Measurements from ENCODE around the gene STRAP. TPM values are rescaled to one million over a fixed set of nuclear protein-coding genes. Genes with fewer than 3 reads are reported as not detected.

The STRAP gene
- total and polyA plus RNA-seq, 4 donors: 33.5 to 63.8 (median 48.1) TPM

DNA sequence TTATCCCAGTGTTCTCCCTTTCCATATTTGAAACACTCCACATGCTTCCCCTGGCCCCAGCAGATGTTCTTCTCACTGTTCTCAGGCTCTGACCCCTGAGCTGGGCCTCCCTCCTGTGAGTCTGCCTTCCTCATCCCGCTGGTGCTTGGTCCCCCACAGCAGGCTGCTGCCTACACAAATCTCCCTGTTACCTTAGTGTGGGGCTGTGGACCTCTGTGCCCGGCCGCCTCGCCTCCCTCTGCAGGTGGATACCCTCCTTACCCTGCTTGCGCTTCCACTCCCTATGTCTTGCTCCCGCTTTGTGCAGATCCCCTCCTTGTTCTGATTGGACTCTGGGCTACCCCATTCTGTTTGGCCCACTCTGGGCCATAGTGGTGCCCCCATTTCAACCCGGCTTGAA lies 35.9 kb downstream of the STRAP start:
- TF ChIP-seq NR2F2 (IDR thresholded peaks at IDR 0.05) (no peak), RAD21 (IDR thresholded peaks at IDR 0.05) (no peak), FOXA1 (IDR thresholded peaks at IDR 0.05) (no peak), ATF3 (IDR thresholded peaks at IDR 0.05) (no peak), HNF4G (IDR thresholded peaks at IDR 0.05) (no peak), FOXA2 (IDR thresholded peaks at IDR 0.05) (no peak), RXRA (IDR thresholded peaks at IDR 0.05) (no peak)
- Histone ChIP-seq H3K36me3 (ENCODE audit: control insufficient read depth in 4 of 4, insufficient read depth in 3 of 4, low read depth in 1 of 4, low read length in 3 of 4) (peaks cover 0 to 5% (median 0%) of the 10 kb centered on the region in 4 donors), H3K4me1 (ENCODE audit: control insufficient read depth in 4 of 4, insufficient read depth in 4 of 4, low read length in 3 of 4) (peaks cover 0 to 3% (median 0%) of the 10 kb centered on the region in 4 donors), H3K9me3 (ENCODE audit: control insufficient read depth in 4 of 4, low read length in 3 of 4) (no peaks in the 10 kb centered on the region), H3K27me3 (ENCODE audit: control insufficient read depth in 4 of 4, insufficient read depth in 4 of 4, low read length in 3 of 4) (no peaks in the 10 kb centered on the region), H3K9ac (ENCODE audit: low read depth in 1 of 2, low read length in 2 of 2) (no peak overlapping the region), H3K4me3 (ENCODE audit: low read depth in 1 of 3, low read length in 3 of 3) (no peak overlapping the region), H3K27ac (ENCODE audit: low read depth in 1 of 2, low read length in 2 of 2) (no peak overlapping the region)
- WGBS: 96% methylated on average over 7 of the region's 7 CpGs
- no peak for DNase-seq (ENCODE audit: low spot score)

DNA sequence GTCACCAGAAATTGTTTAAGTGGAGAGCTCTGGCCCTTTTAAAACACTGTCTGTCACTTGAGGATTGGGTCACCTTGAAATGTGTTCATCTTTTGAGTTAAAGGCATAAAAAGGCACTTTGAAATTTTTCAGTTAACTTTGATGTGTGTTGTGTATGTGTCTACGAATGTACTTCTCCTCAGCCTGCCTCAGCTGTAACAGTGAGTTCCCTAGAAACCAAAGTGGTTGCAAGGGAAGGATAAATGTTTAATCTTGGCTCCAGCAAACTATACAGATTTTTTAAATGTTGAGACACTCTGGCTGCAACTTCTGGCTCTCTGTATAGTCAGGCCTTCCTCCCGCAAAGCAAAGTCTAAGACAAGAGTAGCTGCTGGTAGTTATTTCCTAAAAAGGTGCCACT lies 37.2 kb downstream of the STRAP start:
- 95% methylated on average over 2 of the region's 2 CpGs for WGBS
- Histone ChIP-seq H3K27ac (ENCODE audit: low read depth in 1 of 2, low read length in 2 of 2) (no peak overlapping the region), H3K9ac (ENCODE audit: low read depth in 1 of 2, low read length in 2 of 2) (no peak overlapping the region), H3K4me3 (ENCODE audit: low read depth in 1 of 3, low read length in 3 of 3) (no peak overlapping the region), H3K4me1 (ENCODE audit: control insufficient read depth in 4 of 4, insufficient read depth in 4 of 4, low read length in 3 of 4) (peaks cover 0 to 2% (median 0%) of the 10 kb centered on the region in 4 donors), H3K27me3 (ENCODE audit: control insufficient read depth in 4 of 4, insufficient read depth in 4 of 4, low read length in 3 of 4) (no peaks in the 10 kb centered on the region), H3K36me3 (ENCODE audit: control insufficient read depth in 4 of 4, insufficient read depth in 3 of 4, low read depth in 1 of 4, low read length in 3 of 4) (peaks cover 0 to 6% (median 0%) of the 10 kb centered on the region in 4 donors), H3K9me3 (ENCODE audit: control insufficient read depth in 4 of 4, low read length in 3 of 4) (no peaks in the 10 kb centered on the region)
- no peak for DNase-seq (ENCODE audit: low spot score)
- TF ChIP-seq GABPA (IDR thresholded peaks at IDR 0.05 in 1 of 2, conservative IDR thresholded peaks at IDR 0.05 in 1 of 2) (no peak), HNF4A (conservative IDR thresholded peaks at IDR 0.05) (no peak), TAF1 (conservative IDR thresholded peaks at IDR 0.05) (no peak), HNF4G (IDR thresholded peaks at IDR 0.05) (no peak)
- TF ChIP-seq, protein P1, sequence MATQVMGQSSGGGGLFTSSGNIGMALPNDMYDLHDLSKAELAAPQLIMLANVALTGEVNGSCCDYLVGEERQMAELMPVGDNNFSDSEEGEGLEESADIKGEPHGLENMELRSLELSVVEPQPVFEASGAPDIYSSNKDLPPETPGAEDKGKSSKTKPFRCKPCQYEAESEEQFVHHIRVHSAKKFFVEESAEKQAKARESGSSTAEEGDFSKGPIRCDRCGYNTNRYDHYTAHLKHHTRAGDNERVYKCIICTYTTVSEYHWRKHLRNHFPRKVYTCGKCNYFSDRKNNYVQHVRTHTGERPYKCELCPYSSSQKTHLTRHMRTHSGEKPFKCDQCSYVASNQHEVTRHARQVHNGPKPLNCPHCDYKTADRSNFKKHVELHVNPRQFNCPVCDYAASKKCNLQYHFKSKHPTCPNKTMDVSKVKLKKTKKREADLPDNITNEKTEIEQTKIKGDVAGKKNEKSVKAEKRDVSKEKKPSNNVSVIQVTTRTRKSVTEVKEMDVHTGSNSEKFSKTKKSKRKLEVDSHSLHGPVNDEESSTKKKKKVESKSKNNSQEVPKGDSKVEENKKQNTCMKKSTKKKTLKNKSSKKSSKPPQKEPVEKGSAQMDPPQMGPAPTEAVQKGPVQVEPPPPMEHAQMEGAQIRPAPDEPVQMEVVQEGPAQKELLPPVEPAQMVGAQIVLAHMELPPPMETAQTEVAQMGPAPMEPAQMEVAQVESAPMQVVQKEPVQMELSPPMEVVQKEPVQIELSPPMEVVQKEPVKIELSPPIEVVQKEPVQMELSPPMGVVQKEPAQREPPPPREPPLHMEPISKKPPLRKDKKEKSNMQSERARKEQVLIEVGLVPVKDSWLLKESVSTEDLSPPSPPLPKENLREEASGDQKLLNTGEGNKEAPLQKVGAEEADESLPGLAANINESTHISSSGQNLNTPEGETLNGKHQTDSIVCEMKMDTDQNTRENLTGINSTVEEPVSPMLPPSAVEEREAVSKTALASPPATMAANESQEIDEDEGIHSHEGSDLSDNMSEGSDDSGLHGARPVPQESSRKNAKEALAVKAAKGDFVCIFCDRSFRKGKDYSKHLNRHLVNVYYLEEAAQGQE (IDR thresholded peaks at IDR 0.05): no peak
- TF ChIP-seq, protein P2, sequence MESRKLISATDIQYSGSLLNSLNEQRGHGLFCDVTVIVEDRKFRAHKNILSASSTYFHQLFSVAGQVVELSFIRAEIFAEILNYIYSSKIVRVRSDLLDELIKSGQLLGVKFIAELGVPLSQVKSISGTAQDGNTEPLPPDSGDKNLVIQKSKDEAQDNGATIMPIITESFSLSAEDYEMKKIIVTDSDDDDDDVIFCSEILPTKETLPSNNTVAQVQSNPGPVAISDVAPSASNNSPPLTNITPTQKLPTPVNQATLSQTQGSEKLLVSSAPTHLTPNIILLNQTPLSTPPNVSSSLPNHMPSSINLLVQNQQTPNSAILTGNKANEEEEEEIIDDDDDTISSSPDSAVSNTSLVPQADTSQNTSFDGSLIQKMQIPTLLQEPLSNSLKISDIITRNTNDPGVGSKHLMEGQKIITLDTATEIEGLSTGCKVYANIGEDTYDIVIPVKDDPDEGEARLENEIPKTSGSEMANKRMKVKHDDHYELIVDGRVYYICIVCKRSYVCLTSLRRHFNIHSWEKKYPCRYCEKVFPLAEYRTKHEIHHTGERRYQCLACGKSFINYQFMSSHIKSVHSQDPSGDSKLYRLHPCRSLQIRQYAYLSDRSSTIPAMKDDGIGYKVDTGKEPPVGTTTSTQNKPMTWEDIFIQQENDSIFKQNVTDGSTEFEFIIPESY (IDR thresholded peaks at IDR 0.05): no peak

DNA sequence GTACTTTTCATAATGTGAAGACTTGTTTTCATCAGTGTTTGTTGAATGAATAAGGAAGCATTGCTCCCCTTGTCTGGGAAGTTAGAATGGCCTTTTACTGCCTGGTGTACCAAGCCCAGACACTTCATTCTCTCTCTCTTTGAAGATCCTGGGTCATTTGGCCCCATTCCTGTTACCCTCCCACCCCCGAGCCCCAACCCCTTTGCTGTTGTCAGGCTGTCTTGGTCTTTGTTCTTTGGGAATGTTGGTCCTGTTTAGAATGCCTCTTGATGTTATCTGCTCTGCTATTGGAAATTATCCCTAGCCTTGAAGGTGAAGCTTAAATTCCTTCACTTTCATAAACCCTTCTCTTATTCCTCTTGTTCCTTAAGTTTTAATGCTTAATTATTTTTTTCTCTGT lies 42.8 kb downstream of the STRAP start:
- no peaks in the 10 kb centered on the region for H3K27me3 ChIP-seq (ENCODE audit: control insufficient read depth in 4 of 4, insufficient read depth in 4 of 4, low read length in 3 of 4)
- no peak for TF ChIP-seq FOXA2 (IDR thresholded peaks at IDR 0.05)
- no peak for TF ChIP-seq HNF4G (IDR thresholded peaks at IDR 0.05)
- TF ChIP-seq, protein P1 (IDR thresholded peaks at IDR 0.05): no peak
- TF ChIP-seq RXRA (IDR thresholded peaks at IDR 0.05): no peak
- no peak for TF ChIP-seq ATF3 (IDR thresholded peaks at IDR 0.05)
- no peak for TF ChIP-seq TAF1 (conservative IDR thresholded peaks at IDR 0.05)
- TF ChIP-seq SP1 (IDR thresholded peaks at IDR 0.05): no peak
- TF ChIP-seq, protein P3, sequence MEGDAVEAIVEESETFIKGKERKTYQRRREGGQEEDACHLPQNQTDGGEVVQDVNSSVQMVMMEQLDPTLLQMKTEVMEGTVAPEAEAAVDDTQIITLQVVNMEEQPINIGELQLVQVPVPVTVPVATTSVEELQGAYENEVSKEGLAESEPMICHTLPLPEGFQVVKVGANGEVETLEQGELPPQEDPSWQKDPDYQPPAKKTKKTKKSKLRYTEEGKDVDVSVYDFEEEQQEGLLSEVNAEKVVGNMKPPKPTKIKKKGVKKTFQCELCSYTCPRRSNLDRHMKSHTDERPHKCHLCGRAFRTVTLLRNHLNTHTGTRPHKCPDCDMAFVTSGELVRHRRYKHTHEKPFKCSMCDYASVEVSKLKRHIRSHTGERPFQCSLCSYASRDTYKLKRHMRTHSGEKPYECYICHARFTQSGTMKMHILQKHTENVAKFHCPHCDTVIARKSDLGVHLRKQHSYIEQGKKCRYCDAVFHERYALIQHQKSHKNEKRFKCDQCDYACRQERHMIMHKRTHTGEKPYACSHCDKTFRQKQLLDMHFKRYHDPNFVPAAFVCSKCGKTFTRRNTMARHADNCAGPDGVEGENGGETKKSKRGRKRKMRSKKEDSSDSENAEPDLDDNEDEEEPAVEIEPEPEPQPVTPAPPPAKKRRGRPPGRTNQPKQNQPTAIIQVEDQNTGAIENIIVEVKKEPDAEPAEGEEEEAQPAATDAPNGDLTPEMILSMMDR (IDR thresholded peaks at IDR 0.05; ENCODE audit: low read depth, low read length, missing input control): no peak
- TF ChIP-seq RAD21 (IDR thresholded peaks at IDR 0.05): no peak
- TF ChIP-seq YY1 (IDR thresholded peaks at IDR 0.05): no peak
- TF ChIP-seq NR2F2 (IDR thresholded peaks at IDR 0.05): no peak
- peaks cover 0 to 1% (median 0%) of the 10 kb centered on the region in 4 donors for H3K36me3 ChIP-seq (ENCODE audit: control insufficient read depth in 4 of 4, insufficient read depth in 3 of 4, low read depth in 1 of 4, low read length in 3 of 4)
- no peaks in the 10 kb centered on the region for H3K9me3 ChIP-seq (ENCODE audit: control insufficient read depth in 4 of 4, low read length in 3 of 4)
- DNase-seq (ENCODE audit: low spot score): no peak
- WGBS: 89% methylated on average over 1 of the region's 1 CpG
- no peak overlapping the region for H3K9ac ChIP-seq (ENCODE audit: low read depth in 1 of 2, low read length in 2 of 2)
- H3K4me3 ChIP-seq (ENCODE audit: low read depth in 1 of 3, low read length in 3 of 3): no peak overlapping the region
- no peak overlapping the region for H3K27ac ChIP-seq (ENCODE audit: low read depth in 1 of 2, low read length in 2 of 2)
- H3K4me1 ChIP-seq (ENCODE audit: control insufficient read depth in 4 of 4, insufficient read depth in 4 of 4, low read length in 3 of 4): peaks cover 0 to 8% (median 4%) of the 10 kb centered on the region in 4 donors

Data from liver (tissue), 9 donors.